Activated naive CD4-positive, alpha-beta T cell treated with Interleukin-2 at 50 U/mL for 16 hours (primary cell): ENCODE measurements around the gene NLRP1.

Experiments used
- DNase-seq: peaks from one replicate; pipeline ENCODE4 v3.0.0-alpha.2; 2020

Gene NLRP1

GRCh38 chr17:5553479-5553878 is 30.8 kb downstream of the NLRP1 start:
- DNase-seq, result no peak

GRCh38 chr17:5552841-5553240 is 31.5 kb downstream of the NLRP1 start:
- no peak for DNase-seq

- no peak for DNase-seq
Observed at GRCh38 chr17:5545051-5545987, 39.0 kb downstream of the NLRP1 start.

GRCh38 chr17:5544115-5544514 is 40.2 kb downstream of the NLRP1 start:
- no peak for DNase-seq

GRCh38 chr17:5541610-5542202 is 42.6 kb downstream of the NLRP1 start:
- DNase-seq, result no peak

GRCh38 chr17:5540321-5540720 is 44.0 kb downstream of the NLRP1 start:
- no peak for DNase-seq

- DNase-seq, result no peak
Observed at GRCh38 chr17:5539286-5539685, 45.0 kb downstream of the NLRP1 start.

GRCh38 chr17:5536866-5537650 is 47.3 kb downstream of the NLRP1 start:
- DNase-seq, result no peak

GRCh38 chr17:5535436-5535835 is 48.9 kb downstream of the NLRP1 start:
- DNase-seq, result no peak

- DNase-seq, result no peak
Observed at GRCh38 chr17:5533486-5534315, 50.6 kb downstream of the NLRP1 start.

GRCh38 chr17:5532581-5532980 is 51.7 kb downstream of the NLRP1 start:
- DNase-seq, result no peak

GRCh38 chr17:5531085-5531418 is 53.3 kb downstream of the NLRP1 start:
- no peak for DNase-seq

- no peak for DNase-seq
Observed at GRCh38 chr17:5530265-5531084, 53.8 kb downstream of the NLRP1 start.

GRCh38 chr17:5527601-5528250 is 56.6 kb downstream of the NLRP1 start:
- no peak for DNase-seq

- DNase-seq, result peak; percentile 52
Observed at GRCh38 chr17:5526821-5527598, 57.3 kb downstream of the NLRP1 start.

GRCh38 chr17:5523249-5523648 is 61.1 kb downstream of the NLRP1 start:
- DNase-seq, result no peak

GRCh38 chr17:5522476-5522875 is 61.8 kb downstream of the NLRP1 start:
- DNase-seq, result no peak

- DNase-seq, result no peak
Observed at GRCh38 chr17:5516060-5516792, 68.1 kb downstream of the NLRP1 start.

GRCh38 chr17:5514976-5515375 is 69.3 kb downstream of the NLRP1 start:
- DNase-seq, result no peak

- DNase-seq, result no peak
Observed at GRCh38 chr17:5513628-5514027, 70.7 kb downstream of the NLRP1 start.
